Activated naive CD4-positive, alpha-beta T cell treated with anti-CD3 and anti-CD28 coated beads, Interleukin-2, amount 50 U/mL, for 16 hours (primary cell): ENCODE data around the gene MRE11.

Experiments used
- DNase-seq: peaks from one replicate; pipeline ENCODE4 v3.0.0-alpha.2; 2020

Gene MRE11

DNA sequence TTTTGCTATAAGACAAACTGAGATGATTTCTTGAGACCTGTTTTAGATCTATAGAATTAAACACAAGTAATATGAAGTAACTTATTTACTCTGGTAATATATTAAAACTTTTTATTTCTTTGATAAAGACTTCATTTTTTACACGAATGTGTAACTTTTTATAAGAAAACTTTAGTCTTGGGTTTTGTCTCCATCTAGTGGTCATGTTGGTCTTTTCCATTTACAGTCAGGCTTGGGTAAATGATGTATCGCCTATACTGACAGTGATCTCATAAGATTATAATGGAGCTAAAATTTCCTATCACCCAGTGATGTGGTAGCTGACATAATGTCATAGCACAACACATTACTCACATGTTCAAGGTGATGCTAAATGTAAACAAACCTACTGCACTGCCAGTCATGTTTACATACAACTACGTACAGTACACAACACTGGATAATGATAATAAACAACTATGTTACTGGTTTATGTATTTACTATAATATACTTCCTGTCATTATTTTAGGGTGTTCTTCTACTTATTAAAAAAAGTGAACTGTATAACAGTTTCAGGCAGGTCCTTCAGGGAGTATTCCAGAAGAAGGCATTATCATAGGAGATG lies 11.1 kb upstream of the MRE11 start:
- no peak for DNase-seq

DNA sequence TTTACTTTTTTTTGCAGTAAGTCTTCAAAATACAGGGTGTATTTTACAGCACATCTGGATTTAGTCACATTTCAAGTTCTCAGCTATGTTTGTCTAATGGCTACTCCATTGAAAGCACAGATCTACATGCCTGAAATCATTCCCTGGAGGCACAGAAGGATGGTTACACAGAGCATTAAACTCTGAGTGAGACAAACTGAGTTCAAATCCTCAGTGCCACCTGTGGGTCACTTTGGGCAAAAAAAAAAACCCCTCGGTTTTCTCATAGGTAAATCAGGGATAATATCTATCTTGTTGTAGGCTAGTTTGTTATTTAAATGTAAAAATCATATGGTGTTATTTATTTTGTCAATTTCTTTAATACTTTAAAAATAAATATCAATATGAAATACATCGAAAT lies 7.9 kb upstream of the MRE11 start:
- no peak for DNase-seq

DNA sequence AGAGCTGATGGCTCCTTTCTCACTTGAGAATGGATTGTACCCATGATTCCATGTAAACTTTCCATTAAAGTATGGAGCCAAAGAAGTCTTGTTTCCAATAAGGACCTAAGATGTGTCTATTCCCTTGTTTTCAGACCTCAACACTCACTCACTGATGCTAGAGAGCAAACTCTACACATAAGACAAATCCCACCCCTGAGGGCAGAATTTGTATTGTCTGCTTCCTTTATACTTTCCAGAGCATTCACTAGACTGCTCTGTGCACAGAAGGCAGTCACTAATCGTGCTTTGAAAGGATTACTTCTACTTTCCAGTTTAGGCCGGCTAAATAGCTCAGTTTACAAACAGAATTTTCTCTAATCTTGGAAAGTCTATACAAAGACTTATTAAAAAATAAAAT lies 6.5 kb upstream of the MRE11 start:
- DNase-seq: no peak

DNA sequence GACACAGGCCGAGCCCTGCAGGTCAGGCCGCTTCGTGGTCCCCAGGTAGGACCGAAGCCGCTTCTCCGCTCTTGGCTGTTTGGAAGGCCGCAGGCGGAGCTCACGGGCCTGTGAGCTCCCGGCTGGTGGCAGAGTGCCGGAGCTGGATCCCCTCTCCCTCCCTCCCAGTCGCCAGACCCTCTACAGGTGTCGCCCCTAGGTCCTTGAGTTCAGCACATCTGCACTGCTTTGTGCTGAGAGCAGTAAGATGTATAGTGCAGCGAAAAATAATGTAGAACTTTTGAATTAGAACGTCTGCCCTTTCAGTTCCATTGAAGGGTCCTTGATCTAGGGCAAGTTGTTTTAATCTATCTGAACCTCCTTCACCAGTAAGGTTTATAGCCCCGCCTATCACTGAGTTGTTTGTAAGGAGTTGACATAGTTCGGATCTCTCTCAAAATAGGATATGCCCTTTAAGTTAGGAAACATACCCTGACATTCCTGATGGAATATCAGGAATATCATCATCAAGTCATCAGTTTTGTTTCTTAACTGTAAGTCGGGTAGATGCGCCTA lies 559 bp upstream of the MRE11 start:
- no peak for DNase-seq

DNA sequence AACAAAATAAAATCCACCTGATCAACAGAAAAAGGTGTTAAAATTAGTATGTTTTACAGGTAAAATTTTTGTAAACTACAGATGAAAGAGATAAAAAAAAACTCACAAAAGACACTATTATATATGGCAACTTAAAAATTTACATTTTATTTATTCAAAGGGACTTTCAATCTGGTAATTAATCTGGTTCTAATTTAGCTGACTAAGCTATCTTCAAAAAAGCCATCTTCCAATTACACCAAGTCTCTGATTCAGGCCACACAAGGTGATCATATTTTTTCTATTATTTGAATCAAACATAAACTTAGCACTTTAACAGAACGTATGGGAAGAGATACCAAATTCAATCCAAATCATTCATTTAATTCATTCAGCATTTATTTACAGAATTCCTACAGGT lies 7.6 kb downstream of the MRE11 start:
- DNase-seq: no peak

DNA sequence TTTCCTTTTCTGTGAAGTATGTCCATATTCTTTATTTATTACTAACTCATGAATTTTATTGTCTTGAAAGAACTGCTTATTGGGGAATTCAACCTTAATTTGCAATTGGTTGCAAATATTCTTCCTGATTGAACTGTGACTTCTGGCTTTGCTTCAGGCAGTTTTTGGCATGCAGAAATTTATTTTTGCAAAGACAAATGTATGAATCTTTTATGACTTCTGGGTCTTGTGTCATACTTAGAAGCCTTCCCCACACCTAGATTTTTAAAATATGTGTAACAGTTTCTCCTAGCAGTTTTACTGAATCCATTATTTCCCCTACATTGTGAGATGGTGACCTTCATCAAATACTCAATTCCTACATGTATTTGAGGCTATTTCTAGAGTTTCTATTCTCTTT lies 12.3 kb downstream of the MRE11 start:
- no peak for DNase-seq

DNA sequence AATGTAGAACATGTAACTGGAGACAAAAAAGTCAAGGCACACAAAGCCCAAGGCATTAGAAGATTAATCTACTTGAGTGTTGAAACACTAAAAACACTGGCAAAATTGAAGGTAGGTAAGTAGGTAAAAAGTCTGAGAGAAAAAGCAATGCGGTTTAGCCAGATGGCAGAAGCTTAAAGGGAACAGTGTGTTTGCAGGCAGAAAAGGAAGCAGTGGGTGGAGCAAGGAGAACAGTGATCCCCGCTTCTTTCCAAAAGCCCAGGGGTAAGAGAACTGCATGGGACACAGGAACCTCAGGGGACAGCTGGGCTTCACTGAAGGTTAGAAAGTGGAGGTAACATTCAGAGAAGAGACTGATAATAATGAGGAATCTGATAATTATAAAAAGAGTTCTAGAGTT lies 16.0 kb downstream of the MRE11 start:
- DNase-seq: no peak

DNA sequence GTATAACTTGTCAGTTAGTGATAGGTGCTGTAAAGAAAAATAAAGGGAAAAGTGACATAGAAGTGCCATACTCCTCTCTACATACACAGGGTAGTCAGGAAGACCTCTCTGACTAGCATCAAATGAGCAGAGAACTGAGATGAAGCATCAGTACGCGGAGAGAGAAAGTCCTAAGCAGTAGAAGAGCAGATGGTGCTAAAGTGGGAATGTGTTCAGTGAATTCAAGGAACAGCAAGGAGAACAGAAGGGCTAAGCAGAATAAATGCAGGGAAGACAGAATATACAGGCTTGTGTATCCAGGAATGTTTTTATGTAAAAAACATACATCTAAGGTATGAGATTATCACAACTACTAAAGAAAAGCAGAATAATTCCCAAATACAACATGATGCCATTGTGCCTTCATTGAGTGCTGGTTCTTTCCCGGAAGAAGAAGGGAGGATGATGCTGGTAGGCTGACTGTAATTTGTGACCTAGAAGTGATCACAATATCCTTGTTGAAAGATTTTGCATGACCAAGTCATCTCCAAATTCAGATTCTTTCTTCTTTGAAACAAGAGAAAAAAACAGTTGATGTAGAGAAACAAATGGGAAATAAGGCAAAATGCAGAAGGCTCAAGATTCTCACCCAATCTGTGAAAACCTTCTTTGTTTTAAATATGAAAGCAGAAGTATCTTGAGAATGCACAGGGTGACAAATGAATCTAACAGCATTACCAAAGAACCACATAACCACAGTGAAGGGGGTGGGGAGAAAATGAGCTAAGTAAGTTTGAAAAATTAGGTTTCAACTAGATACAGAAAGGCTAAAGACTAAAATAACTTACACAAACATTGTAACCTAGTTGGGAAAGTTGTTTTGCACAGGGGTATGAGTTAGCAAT lies 20.5 kb downstream of the MRE11 start:
- no peak for DNase-seq

DNA sequence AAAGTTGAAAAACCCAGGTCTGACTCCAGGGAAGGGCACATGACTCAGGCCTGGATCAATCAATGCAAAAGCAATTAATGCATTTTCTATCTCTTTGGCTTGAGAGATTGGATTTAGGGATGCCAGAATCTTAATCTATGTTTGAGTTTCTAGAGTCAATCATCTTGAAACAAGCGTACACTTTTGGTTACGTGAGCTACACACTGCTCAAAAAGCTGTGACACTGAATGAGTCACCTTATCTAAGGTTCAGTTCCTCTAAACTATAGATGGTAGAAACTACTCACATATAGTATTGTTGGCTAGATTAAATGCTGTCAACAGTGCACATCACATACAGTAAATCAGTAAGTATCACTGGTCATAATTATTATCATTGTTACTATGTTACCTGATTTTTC lies 24.2 kb downstream of the MRE11 start:
- DNase-seq: no peak

DNA sequence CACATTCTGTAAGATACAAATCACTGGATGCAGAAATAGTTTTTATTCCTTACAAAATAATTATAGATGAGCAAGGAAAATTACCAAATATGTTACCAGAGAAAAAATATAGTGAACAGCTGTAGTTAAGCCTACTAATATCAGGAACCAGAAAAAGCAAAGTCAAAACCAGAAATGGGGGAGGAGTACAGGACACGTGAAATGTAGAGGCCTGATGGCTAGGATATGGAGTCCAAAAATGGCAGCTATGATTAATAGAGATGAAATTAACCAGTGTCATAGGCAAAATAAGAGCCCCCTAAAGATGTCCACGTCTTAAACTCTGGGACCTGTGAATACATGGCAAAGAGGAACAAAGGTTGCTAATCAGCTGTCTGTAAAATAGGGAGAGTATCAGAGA lies 34.1 kb downstream of the MRE11 start:
- no peak for DNase-seq

DNA sequence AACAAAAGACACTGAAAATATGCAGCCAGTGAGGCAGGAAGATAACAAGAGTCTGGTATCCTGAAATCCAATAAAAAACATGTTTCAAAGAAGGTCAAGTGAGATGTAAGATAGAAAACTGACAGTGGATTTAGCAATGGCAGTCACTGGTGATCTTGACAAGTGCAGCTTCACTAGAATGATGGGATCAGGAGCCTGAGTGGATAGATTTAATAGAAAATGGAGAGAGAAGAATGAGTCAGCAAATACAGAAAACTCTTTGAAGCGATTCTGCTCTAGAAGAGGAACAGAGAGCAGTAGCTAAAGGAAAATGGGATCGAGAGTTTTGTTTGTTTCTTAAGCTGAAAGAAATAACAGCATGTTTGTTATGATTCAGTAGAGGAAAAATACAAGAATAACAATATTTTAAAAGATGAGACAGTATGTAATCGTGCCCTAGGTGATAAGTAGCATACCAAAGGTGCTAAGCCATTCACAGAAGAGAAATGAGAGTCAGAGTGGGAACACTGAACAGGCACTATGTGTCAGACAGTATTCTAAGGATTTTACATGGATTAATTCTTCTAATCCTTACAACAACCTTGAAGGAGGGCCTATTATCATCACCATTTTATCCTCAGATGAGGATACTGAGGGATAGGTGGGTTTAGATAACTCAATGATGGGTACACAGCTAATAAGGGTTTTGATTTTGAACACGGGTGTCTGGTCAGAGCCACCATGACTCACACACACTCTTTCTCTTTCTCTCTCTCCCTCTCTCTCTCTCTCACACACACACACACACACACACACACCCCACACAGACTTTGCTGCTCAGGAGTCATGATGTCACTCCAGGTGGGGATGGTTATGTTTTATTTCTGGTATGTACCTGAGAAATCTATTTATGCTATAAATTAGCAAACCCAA lies 36.3 kb downstream of the MRE11 start:
- DNase-seq: no peak

DNA sequence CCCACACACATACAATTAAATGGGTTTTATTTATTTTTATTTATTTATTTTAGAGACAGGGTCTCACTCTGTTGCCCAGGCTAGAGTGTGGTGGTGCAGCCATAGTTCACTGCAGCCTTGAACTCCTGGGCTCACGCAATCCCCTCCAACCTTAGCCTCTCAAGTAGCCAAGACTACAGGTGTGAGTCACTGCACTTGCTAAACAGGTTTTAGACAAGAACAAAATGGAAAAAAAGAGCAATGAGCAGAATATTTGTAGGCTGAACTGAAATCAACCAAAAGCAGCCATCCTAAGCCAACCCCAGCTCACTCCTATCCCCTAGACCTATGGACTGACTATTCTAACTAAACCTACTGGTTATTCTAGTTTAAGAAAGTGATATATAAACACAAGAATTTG lies 37.8 kb downstream of the MRE11 start:
- no peak for DNase-seq

DNA sequence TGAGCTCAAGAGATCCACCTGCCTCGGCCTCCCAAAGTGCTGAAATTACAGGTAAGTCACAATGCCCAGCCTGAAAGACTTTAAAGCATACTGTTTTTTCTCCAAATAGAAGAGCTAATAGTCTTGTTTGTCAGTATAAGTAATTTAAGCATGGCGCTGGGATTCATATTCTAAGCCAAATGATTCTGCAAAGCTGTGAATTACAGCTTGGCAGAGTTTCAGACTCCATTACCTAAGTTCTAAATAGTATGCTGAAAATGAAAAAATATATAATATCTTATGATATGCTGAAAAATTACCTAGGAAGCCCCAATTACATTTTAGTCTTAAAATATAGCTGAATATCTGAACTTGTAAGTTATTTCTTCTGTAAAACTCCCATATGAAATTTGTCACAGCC lies 39.3 kb downstream of the MRE11 start:
- DNase-seq: no peak

DNA sequence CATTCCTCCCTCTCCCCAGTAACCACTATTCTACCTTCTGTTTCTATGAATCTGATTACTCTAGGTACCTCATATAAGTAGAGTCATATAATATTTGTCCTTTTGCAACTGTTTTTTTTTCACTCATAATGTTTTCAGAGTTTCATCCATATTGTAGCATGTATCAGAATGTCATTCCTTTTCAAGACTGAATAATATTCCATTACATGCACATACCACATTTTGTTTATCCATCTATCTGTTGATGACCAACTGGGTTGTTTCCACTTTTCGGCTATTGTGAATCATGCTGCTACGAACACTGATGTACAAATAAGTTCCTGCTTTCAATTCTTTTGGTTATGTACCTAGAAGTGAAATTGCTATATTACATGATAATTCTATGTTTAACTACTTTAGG lies 40.7 kb downstream of the MRE11 start:
- DNase-seq: no peak

DNA sequence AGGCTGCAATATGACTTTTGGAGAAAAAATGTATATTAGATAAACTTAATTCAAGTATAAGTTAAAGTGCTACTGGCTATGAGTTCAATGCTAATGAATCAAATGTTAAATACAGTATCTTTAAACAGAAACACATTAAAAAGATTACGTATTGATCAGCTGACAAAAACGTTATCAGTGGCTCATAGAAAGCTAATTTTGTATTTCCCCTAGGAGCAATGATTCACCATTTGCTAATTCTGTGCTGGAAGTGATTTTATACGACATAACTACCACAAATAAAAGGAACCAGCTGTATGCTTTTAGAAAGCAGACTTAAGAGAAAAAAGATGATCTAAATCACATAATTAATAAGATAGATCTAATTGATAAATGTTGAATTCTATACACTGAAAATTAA lies 43.6 kb downstream of the MRE11 start:
- no peak for DNase-seq

DNA sequence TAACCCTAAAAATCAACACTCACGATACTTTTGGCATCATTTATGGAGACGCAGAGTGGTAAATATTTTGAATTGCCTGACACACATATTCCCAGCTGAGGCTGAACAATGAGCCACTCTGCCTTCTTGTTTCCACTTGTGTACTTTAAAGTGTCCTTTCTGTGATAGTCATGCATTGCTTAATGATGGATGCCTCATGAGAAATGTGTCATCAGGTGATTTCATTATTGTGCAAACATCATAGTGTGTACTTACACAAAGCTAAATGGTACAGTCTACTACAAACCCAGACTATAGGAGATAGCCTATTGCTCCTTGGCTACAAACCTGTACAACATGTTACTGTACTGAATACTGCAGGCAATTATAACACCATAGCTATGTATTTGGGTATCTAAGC lies 44.2 kb downstream of the MRE11 start:
- no peak for DNase-seq

DNA sequence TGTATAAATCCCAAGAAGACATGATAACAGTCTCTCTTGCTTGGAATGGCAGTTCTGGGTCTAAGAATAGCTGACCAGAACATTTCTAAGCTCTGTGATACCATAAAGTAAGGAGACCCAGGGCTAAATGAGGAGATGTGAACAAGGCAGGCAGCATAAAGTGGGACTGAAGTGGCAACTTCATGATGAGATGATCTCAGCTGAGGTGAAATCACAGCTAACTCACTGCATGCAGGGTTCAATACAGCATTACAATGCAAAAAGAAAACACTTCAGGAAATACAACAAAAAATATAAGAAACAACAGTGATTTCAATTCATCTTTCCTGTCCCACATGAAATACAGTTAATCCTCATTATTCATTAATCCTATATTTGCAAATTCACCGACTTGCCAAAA lies 44.6 kb downstream of the MRE11 start:
- DNase-seq: no peak

DNA sequence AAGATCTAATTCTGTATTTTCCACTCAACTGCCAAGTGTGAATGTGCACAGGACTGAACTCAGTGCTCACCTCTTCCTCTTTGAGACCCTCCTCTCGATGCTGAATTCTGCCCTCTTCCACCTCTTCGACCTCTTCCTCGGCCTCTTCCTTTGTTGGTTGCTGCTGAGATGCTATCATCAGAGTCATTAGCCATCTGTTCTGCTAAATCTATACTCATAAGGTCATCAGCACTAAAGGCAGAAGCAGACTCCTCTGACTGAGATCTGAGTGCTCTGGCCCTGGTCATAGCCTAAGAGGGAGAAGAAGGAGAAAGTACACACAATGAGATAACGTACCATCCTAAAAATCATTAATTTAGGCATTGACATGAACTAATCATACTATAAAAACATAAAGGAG lies 46.5 kb downstream of the MRE11 start:
- no peak for DNase-seq

DNA sequence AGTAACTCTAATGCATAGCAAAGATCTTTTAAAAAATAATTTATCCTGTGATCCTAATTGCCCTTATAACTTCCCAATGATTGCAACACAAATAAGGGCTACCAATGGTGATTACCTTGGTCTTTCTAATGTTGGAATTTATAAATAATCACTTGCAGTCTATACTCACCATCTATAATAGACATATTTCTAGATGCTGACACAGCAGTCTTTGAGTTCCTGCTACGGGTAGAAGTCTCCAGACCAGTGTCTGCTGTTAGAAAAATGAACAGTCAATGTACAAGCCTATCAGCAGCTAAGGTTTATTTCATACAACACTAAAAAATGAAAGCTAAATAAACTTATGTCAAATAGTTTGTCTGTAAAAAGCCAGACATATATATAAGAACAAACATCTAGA lies 48.0 kb downstream of the MRE11 start:
- no peak for DNase-seq

DNA sequence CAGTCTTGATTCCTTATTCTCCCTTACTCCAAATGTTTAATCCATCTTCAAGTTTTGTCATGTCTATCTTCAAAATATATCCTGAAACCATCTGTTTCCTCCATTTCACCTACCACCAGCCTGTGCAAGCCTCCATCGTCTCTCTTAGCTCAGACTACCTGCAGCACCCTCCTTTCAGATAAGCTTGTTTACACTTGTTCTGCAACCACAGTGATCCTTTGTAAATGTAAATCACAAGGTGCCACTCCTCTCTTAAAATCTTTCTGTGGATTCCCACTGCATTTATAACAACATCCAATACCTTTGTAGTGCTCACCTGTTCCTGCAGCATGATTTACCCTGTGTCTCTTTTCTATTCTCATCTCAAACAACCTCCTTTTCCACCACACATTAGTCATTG lies 60.6 kb downstream of the MRE11 start:
- DNase-seq: no peak

DNA sequence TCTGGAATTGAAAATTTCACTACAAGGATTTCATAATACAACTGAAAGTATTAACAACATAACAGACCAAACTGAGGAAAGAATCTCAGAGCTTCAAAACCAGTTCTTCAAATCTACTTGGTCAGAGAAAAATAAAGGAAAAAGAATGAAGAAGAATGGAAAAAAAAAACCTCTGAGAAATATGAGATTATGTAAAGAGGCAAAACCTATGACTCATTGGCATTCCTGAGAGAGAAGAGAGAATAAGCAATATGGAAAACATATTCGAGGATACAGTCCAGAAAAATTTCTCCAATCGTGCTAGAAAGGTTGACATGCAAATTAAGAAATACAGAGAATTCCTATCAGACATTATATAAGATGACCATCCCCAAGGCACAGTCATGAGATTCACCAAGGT lies 69.0 kb downstream of the MRE11 start:
- DNase-seq: no peak

DNA sequence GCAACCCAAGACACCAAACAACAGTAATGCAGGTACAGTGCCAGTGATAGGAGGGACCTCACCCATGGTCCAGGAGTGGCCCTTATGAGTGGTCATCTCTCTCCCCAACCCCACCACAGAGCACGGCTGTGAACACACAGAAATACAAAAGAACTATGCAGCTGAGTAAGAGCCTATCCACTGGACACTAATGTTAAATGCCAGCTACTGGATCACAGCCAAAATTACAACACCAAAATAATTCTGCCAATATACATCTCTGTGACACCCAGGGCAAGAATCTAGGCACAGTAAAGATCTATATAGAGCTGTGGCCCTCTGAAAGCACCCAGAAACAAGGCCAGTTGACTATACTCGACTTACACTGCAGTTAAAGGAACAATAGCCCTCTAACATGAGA lies 69.6 kb downstream of the MRE11 start:
- DNase-seq: no peak

DNA sequence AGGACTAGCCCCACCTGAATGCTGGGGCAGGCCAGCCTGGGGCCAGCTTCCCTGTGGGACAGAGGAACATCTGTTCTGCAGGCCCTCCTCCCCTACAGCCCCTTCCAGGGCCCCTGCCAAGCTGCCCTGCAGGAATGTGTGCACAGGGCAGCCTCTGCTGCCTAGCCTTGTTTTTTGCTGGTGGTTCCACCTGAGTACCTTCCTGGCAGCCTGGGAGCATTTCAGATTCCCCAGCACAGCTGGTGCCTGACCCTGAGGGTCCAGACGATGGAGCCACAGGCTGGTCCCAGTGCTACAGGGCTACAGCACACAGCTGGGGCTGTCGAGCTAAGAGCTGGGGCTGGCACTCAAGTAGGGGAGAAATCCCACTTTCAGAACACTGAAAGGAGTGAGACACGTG lies 70.1 kb downstream of the MRE11 start:
- DNase-seq: no peak
